Neural progenitor cell (in vitro differentiated cells): Measurements from ENCODE around the gene CASQ1.

ENCODE experiments used
- EZH2 ChIP-seq: fragments of 200-600 bp; sonication (generic); IDR thresholded peaks from 2 replicates; pipeline ENCODE4 v1.6.1; 2017; ENCODE audit warnings: antibody characterized with exemption, mild to moderate bottlenecking, moderate library complexity
- EZH2phosphoT487 ChIP-seq: fragments of 200-600 bp; sonication (generic); IDR thresholded peaks from 2 replicates; pipeline ENCODE4 v1.6.1; 2017; ENCODE audit warnings: antibody characterized with exemption
- TF ChIP-seq, protein P1 (sequence below): fragments of 200-600 bp; sonication (generic); IDR thresholded peaks from 2 replicates; pipeline ENCODE4 v1.5.1; 2017; ENCODE audit warnings: antibody characterized with exemption, mild to moderate bottlenecking

GRCh38 chr1:160157174-160157573 is 33.2 kb upstream of the CASQ1 start:
- TF ChIP-seq, protein P1, sequence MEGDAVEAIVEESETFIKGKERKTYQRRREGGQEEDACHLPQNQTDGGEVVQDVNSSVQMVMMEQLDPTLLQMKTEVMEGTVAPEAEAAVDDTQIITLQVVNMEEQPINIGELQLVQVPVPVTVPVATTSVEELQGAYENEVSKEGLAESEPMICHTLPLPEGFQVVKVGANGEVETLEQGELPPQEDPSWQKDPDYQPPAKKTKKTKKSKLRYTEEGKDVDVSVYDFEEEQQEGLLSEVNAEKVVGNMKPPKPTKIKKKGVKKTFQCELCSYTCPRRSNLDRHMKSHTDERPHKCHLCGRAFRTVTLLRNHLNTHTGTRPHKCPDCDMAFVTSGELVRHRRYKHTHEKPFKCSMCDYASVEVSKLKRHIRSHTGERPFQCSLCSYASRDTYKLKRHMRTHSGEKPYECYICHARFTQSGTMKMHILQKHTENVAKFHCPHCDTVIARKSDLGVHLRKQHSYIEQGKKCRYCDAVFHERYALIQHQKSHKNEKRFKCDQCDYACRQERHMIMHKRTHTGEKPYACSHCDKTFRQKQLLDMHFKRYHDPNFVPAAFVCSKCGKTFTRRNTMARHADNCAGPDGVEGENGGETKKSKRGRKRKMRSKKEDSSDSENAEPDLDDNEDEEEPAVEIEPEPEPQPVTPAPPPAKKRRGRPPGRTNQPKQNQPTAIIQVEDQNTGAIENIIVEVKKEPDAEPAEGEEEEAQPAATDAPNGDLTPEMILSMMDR = no peak
- TF ChIP-seq EZH2 = no peak
- no peak for TF ChIP-seq EZH2phosphoT487
